Measurements from ENCODE around the gene LRRN4. TPM values are rescaled to one million over a fixed set of nuclear protein-coding genes. Genes with fewer than 3 reads are reported as not detected.

The LRRN4 gene
- total and polyA plus RNA-seq, 9 of the 15 experiments (the other 6 are each of a cell fraction or from before 2014, with no cell fraction given) = not detected

DNA sequence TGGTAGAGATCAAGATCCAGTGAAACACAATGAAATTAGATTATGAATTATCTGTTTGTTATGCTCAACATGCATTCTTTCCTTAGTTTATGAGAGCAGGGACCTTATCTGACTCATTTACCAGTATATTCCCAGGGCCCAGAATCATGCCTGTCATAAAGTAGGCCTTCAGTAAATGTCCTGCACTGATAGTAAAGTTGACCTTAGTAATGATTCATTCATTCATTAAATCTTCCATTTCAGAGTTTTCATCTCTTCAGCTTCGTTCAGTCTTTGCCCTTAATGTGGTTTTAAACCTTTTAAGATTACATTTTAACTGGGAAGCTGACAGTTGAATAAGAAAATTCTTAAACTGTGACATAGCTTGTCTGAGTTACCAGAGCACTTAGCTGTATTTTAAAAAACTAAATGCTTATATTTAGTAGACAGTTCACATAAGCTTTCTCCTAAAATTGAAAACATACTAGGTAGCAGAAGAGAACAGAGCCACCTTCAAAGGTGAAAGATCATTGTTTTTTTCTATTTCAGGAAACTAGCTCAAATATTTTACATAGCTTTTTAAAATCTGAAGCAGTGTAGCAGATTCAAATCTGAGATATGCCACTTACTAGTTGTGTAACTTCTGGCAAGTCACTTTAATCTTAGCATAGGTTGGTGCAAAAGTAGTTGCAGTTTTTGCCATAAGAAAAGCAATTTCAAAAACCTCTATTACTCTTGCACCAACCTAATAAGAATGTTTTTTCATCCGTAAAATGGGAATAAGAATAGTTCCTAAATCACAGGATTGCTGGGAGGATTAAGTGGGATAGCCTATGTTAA is 62.0 kb downstream of the LRRN4 start (continued):
- TF ChIP-seq FOXP4 (CRISPR knock-in tag; IDR thresholded peaks at IDR 0.05; ENCODE audit: borderline replicate concordance) (no peak), FOXM1 (IDR thresholded peaks at IDR 0.05; ENCODE audit: low read depth) (no peak), FOXM1 (CRISPR knock-in tag; IDR thresholded peaks at IDR 0.05; ENCODE audit: low read depth) (no peak)

- no peak overlapping the region for H3K9ac ChIP-seq (ENCODE audit: insufficient read depth in 1 of 2, low read depth in 2 of 2, low read length in 2 of 2)
- ATAC-seq (no peak), DNase-seq (ENCODE audit: extremely low read depth in 1 of 4, low spot score in 3 of 4) (no peak), FAIRE-seq (no peak)
- no peaks in the 10 kb centered on the region for H3K27me3 ChIP-seq (ENCODE audit: control insufficient read depth in 2 of 2, insufficient read depth in 2 of 2, low read length in 2 of 2)
- POLR2A ChIA-PET = no interaction called here
- H2AFZ ChIP-seq (ENCODE audit: low read depth, low read length) = no peak overlapping the region
- CTCF ChIA-PET (ENCODE audit: low intra/inter-chr PET ratio) = no interaction called here
- no TSS peak for BruUV-seq (replicated peaks)
- no peak overlapping the region for H3K4me3 ChIP-seq
- 71% methylated on average over 3 of the region's 3 CpGs for WGBS (ENCODE audit: insufficient coverage, low coverage, missing lambda C conversion rate)
- H4K20me1 ChIP-seq (replicated peaks; ENCODE audit: control insufficient read depth, insufficient read depth, low read length) = no peaks in the 10 kb centered on the region
- H3K79me2 ChIP-seq (ENCODE audit: control insufficient read depth, insufficient read depth, low read length) = no peaks in the 10 kb centered on the region
- H3K4me2 ChIP-seq (ENCODE audit: insufficient read depth, low read length) = no peak overlapping the region
- peaks cover 76% of the 10 kb centered on the region for H3K36me3 ChIP-seq (ENCODE audit: control insufficient read depth, insufficient read depth, low read length)
- no peaks in the 10 kb centered on the region for H3K4me1 ChIP-seq (replicated peaks in 1 of 2; ENCODE audit: control insufficient read depth in 2 of 2, insufficient read depth in 2 of 2, low read length in 2 of 2)
- H3K9me1 ChIP-seq (ENCODE audit: control insufficient read depth, insufficient read depth, low read length) = no peaks in the 10 kb centered on the region
- in situ Hi-C loops (cut with MboI) (no loop called here), intact Hi-C loops (cut with micrococcal nuclease) (no loop called here)
- no peaks in the 10 kb centered on the region for H3K9me3 ChIP-seq (replicated peaks; ENCODE audit: control insufficient read depth, insufficient read depth, low read depth, low read length)
- no peak overlapping the region for H3K27ac ChIP-seq (ENCODE audit: extremely low read depth, low read depth, low read length)
- no peak for TF ChIP-seq ZNF830 (CRISPR knock-in tag; IDR thresholded peaks at IDR 0.05)
- TF ChIP-seq RBM39 (optimal IDR thresholded peaks at IDR 0.05; ENCODE audit: low read depth, low read length) = no peak
- TF ChIP-seq ETS2 (tag; IDR thresholded peaks at IDR 0.05; ENCODE audit: borderline replicate concordance, poor library complexity, severe bottlenecking) = no peak
- no peak for TF ChIP-seq WHSC1 (IDR thresholded peaks at IDR 0.05; ENCODE audit: low read length)
- TF ChIP-seq SMARCA5 (IDR thresholded peaks at IDR 0.05) = no peak
- TF ChIP-seq GTF3C2 (IDR thresholded peaks at IDR 0.05; ENCODE audit: borderline replicate concordance, extremely low read depth, insufficient read length) = no peak
- no peak for TF ChIP-seq POLR2B (IDR thresholded peaks at IDR 0.05; ENCODE audit: low read depth, partially characterized antibody)
- TF ChIP-seq ZNF280A (IDR thresholded peaks at IDR 0.05; ENCODE audit: low read depth, partially characterized antibody) = no peak
- TF ChIP-seq TFAM (CRISPR knock-in tag; conservative IDR thresholded peaks at IDR 0.05) = no peak
- TF ChIP-seq ZNF41 (CRISPR knock-in tag; conservative IDR thresholded peaks at IDR 0.05) = no peak
- no peak for TF ChIP-seq ZNF584 (CRISPR knock-in tag; IDR thresholded peaks at IDR 0.05; ENCODE audit: low read depth)
Measured at GRCh38 chr20:5990946-5991345, 62.9 kb downstream of the LRRN4 start.
